Gastrocnemius medialis (tissue), 4 donors: Measurements from ENCODE around the gene RRAS2. TPM values are rescaled to one million over a fixed set of nuclear protein-coding genes. Genes with fewer than 3 reads are reported as not detected.

ENCODE experiments used
- ATAC-seq, 2 donors: fragments of 150-250 bp; one replicate each; pipeline ENCODE4 v1.9.1; 2016
- DNase-seq, 2 donors: peaks; one replicate each; pipeline ENCODE4 v3.0.0-alpha.2; 2019
- H3K27ac ChIP-seq, 4 donors: fragments of 200-600 bp; sonication (generic); 1 replicate in 1 of 4; 2 replicates in 3 of 4; pipeline ENCODE4 v1.5.1; 2016 to 2018; ENCODE audit warnings: mild to moderate bottlenecking in 2 of 4, moderate library complexity in 1 of 4
- H3K27me3 ChIP-seq, 3 donors: fragments of 200-600 bp; sonication (generic) in 2 of 3; 1 replicate in 1 of 3; 2 replicates in 2 of 3; pipeline versions ENCODE4 v1.5.1 to v1.6.0; 2016 to 2019; ENCODE audit warnings: mild to moderate bottlenecking in 1 of 3, moderate library complexity in 1 of 3
- H3K36me3 ChIP-seq, 2 donors: fragments of 200-600 bp; sonication (generic) in 1 of 2; one replicate each; pipeline ENCODE4 v1.5.1; 2017 to 2018
- H3K4me1 ChIP-seq, 2 donors: fragments of 200-600 bp; sonication (generic) in 1 of 2; one replicate each; pipeline ENCODE4 v1.5.1; 2016 to 2017; ENCODE audit warnings: mild to moderate bottlenecking in 2 of 2
- H3K4me3 ChIP-seq, 4 donors: fragments of 200-600 bp; sonication (generic) in 3 of 4; 1 replicate in 1 of 4; 2 replicates in 3 of 4; pipeline ENCODE4 v1.5.1; 2016 to 2019; ENCODE audit warnings: mild to moderate bottlenecking in 2 of 4
- H3K9me3 ChIP-seq, 3 donors: fragments of 200-600 bp; sonication (generic) in 2 of 3; 1 replicate in 1 of 3; 2 replicates in 2 of 3; pipeline ENCODE4 v1.5.1; 2016 to 2019
- CTCF ChIP-seq, 5 experiments: fragments of 450-650 bp in 3 of 5; fragments of 200-600 bp in 2 of 5; sonication (generic) in 2 of 5; IDR thresholded peaks in 4 of 5; conservative IDR thresholded peaks in 1 of 5; 1 replicate in 4 of 5; 2 replicates in 1 of 5; pipeline ENCODE4 v1.5.1; 2016 to 2019; ENCODE audit warnings: antibody characterized with exemption in 5 of 5, mild to moderate bottlenecking in 3 of 5, moderate library complexity in 3 of 5
- POLR2A ChIP-seq, 2 donors: fragments of 450-650 bp; IDR thresholded peaks; one replicate each; pipeline ENCODE4 v1.6.1; 2017; ENCODE audit warnings: antibody characterized with exemption in 2 of 2, mild to moderate bottlenecking in 2 of 2, moderate library complexity in 2 of 2
- in situ Hi-C, 4 donors: fragments of 200-750 bp; cut with MboI; loops; one replicate each; pipeline versions ENCODE4 v1.15.0 to v1.8.0; 2017; ENCODE audit warnings: low sequenced_read_pairs in 4 of 4
- intact Hi-C: fragments of 100-400 bp; cut with DNase I; formaldehyde crosslinking; loops from one replicate; pipeline ENCODE4 v1.15.1; 2023; ENCODE audit warnings: low total_unique reads
- total RNA-seq, 4 donors: library from RNA; depleted of rRNA; stranded (reverse); fragments of >200 nt; gene quantifications; one replicate each; pipeline versions ENCODE4 v1.1.0 to v1.2.3, GENCODE V29; 2016

The RRAS2 gene
- total RNA-seq, 4 donors from 2014 or later: 52.8 to 81.9 (median 59.8) TPM

- Histone ChIP-seq H3K27ac (peak overlapping the region; percentile 82 to 86 (median 85)), H3K4me1 (peaks cover 0 to 5% of the 10 kb centered on the region in 2 donors), H3K36me3 (no peaks in the 10 kb centered on the region), H3K27me3 (no peaks in the 10 kb centered on the region), H3K9me3 (no peaks in the 10 kb centered on the region), H3K4me3 (peak overlapping the region; percentile 61 to 66 (median 63))
- peak; percentile 93 for ATAC-seq
- TF ChIP-seq CTCF (IDR thresholded peaks at IDR 0.05 in 4 of 5, conservative IDR thresholded peaks at IDR 0.05 in 1 of 5) (no peak), POLR2A (IDR thresholded peaks at IDR 0.05) (peak; percentile 23 to 30)
- DNase-seq: peak; percentile 67 to 82
- intact Hi-C loops (loop anchor here (1.0 kb wide), 1 partner anchor 37 kb away; no protein-coding TSS in a partner anchor), in situ Hi-C loops (no loop called here)
Observed at GRCh38 chr11:14380947-14381561, 22.1 kb upstream of the RRAS2 start.

DNA sequence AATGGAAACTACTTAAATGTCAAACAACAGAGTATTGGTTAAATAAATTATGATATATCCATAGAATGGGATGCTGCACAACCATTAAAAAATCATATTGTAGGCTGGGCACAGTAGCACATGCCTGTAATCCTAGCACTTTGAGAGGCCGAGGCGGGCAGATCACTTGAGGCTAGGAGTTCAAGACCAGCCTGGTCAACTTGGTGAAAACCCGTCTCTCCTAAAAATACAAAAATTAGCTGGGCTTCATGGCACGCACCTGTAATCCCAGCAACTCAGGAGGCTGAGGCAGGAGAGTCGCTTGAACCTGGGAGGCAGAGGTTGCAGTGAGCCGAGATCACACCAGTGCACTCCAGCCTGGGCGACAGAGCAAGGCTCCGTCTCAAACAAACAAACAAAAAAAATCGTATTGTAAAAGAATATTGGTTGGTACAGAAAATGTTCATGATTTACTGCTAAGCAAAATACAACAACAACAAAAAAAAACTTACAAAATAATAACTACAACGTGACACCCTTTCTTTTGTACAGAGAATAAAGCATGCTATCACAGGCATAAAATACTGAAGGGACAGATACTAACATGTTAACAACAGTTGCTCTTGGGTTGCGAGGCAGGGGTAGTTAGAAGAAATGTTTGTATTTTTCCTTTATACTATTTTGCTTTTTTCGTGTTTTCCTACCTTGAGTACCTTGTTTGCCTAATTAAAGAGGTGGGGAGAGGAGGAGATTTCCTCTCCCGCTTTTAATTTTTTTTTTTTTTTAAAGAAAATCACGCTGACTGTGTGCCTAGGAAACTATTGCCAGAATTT is 21.3 kb upstream of the RRAS2 start:
- ATAC-seq: no peak
- no peak for TF ChIP-seq POLR2A (IDR thresholded peaks at IDR 0.05)
- TF ChIP-seq CTCF (IDR thresholded peaks at IDR 0.05 in 4 of 5, conservative IDR thresholded peaks at IDR 0.05 in 1 of 5): no peak
- Histone ChIP-seq H3K9me3 (no peaks in the 10 kb centered on the region), H3K4me3 (peak overlapping the region; percentile 61 to 66 (median 63)), H3K27ac (peak overlapping the region; percentile 82 to 86 (median 85)), H3K27me3 (no peaks in the 10 kb centered on the region), H3K36me3 (no peaks in the 10 kb centered on the region), H3K4me1 (peaks cover 3 to 5% of the 10 kb centered on the region in 2 donors)
- in situ Hi-C loops (no loop called here), intact Hi-C loops (no loop called here)
- no peak for DNase-seq

DNA sequence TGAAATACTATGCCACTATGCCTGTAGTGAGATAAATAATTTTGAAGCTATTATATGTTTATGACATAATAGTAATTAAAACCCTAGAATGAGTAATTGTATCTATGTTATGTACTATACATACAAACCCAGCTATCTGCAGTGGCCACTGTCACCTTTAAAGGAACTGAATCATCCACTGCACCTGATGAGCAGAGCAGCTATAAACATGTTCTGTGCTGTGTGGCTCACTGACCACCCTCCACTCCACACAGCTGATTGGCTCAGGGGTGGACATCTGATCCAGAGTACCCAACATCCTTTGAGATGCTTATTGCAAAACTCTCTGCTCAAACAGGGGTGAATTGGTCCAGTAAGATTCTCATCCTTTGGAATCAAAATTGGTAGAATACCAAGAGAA is 19.2 kb upstream of the RRAS2 start:
- no peaks in the 10 kb centered on the region for H3K36me3 ChIP-seq
- H3K9me3 ChIP-seq: no peaks in the 10 kb centered on the region
- in situ Hi-C loops: no loop called here
- TF ChIP-seq POLR2A (IDR thresholded peaks at IDR 0.05) (no peak), CTCF (IDR thresholded peaks at IDR 0.05 in 4 of 5, conservative IDR thresholded peaks at IDR 0.05 in 1 of 5) (no peak)
- no peak overlapping the region for H3K27ac ChIP-seq
- intact Hi-C loops: no loop called here
- H3K27me3 ChIP-seq: no peaks in the 10 kb centered on the region
- ATAC-seq (no peak), DNase-seq (no peak)
- H3K4me1 ChIP-seq: peaks cover 21 to 22% of the 10 kb centered on the region in 2 donors
- no peak overlapping the region for H3K4me3 ChIP-seq

- H3K4me1 ChIP-seq: peaks cover 21 to 22% of the 10 kb centered on the region in 2 donors
- ATAC-seq (peak; percentile 26 to 27), DNase-seq (no peak)
- H3K36me3 ChIP-seq: no peaks in the 10 kb centered on the region
- H3K27ac ChIP-seq: peak overlapping the region in 1 of 4 donors; percentile 10
- in situ Hi-C loops (no loop called here), intact Hi-C loops (no loop called here)
- H3K9me3 ChIP-seq: no peaks in the 10 kb centered on the region
- no peaks in the 10 kb centered on the region for H3K27me3 ChIP-seq
- TF ChIP-seq CTCF (IDR thresholded peaks at IDR 0.05 in 4 of 5, conservative IDR thresholded peaks at IDR 0.05 in 1 of 5): no peak
- TF ChIP-seq POLR2A (IDR thresholded peaks at IDR 0.05): no peak
- no peak overlapping the region for H3K4me3 ChIP-seq
Observed at GRCh38 chr11:14376920-14377319, 17.9 kb upstream of the RRAS2 start.
